Umbilical cord (tissue), 2 donors: ENCODE data around the gene RELT. TPM values are rescaled to one million over a fixed set of nuclear protein-coding genes. Genes with fewer than 3 reads are reported as not detected.

Experiments
- DNase-seq: peaks from one replicate; pipeline ENCODE4 v3.0.0-alpha.2; 2015; ENCODE audit warnings: low spot score
- total RNA-seq: library from RNA; depleted of rRNA; stranded (reverse); fragments of >200 nt; gene quantifications from one replicate; pipeline ENCODE4 v1.2.3, GENCODE V29; 2014; ENCODE audit warnings: low replicate concordance; ENCODE audit not compliant: insufficient read depth

RELT gene
- total RNA-seq = 8.4 TPM

- DNase-seq = peak; percentile 94
Measured at GRCh38 chr11:73376160-73376802, at the start of gene RELT. RELT (plus strand) TSS chr11:73376399; CDS start chr11:73389137, 12,738 bp downstream.

DNA sequence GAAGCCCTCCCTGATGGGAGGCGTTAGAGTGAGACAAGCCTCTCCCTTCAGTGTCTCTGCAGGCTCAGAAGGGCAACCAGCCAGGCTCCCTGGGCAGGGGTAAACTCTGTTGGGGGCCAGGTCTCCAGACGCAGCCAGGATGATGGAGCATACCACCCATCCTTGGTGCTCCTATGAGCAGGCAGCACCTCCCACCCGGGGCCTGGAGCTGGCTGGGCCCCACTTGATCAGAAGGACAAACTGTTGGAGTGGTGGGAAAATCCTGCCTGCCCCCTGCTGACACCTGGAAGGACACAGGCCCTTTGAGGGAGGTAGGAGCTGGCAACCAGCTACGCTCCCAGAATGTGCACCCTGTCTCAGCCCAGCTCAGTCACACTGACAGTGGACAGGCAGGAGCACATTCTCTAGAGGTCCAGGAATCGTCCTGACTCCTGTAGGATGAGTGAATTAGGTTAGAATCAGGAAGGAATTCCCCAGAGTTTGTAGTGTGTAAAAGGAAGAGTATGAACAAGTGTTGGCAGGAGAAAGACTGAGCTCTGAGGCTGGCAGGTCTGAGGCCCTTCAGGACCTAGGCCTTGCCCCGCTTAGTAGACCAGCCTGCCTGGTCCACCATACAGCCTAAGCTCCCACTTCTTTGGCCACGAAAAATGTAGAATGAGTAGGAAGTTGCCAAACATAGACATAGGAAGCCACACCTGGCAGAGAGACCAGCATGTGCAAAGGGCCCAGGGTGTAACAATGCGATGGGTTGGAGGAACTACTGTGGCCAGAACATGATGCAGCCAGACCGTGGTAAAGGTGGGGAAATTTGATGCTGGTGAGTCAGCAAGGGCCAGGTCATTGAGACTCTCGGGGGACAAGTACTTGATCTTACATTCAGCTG is 49.0 kb upstream of the RELT start:
- DNase-seq = no peak

DNA sequence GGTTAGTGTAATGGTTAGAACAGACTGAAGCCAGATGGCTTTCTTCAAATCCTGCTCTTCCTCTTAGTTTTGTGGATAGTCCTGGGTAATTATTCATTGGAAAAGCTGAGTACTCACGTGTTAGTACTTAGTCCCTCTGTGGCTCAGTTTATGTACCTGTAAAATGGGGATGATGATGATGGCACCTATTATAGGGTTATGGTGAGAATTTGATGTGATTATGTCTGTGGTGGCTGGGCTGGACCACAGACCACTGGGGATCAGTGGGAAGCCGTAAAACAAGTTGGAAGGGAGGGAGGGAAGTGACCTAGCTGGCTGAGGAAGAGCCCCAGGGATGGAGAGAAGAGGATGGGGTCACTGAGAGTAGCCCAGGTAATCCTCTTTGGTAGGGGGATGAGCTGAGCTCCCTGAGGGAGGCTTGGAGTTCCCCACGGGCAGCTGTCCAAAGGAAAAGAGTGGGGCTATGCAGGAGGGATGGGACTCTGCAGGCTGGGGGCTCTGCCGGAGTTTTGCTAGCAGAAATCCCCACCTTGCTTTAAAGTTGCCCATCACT is 48.3 kb upstream of the RELT start:
- DNase-seq = no peak

DNA sequence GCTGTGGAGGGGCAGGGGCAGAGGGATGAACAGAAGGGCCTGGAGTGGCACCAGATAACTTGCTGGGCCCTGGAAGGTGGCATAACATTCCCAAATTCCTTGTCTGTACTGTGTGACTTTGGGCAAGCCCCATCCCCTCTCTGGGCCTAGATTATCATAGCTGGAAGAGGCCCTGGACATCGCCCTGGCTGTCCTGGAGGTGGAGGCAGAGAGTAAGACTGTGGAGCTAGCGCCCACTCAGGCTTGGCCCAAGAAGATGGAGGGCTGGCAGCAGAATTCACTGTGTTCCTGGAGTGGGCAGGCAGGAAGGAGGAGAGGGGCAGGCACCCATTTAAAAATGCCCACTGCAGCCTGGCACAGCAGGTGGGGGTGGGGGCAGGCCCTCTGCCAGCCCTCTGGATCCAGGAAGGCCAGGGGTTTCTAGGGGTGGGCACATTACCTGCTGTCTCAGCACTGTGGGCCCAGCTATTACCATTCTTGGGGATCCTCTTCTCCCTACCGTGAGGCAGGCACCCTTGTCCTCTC is 45.6 kb upstream of the RELT start:
- no peak for DNase-seq

DNA sequence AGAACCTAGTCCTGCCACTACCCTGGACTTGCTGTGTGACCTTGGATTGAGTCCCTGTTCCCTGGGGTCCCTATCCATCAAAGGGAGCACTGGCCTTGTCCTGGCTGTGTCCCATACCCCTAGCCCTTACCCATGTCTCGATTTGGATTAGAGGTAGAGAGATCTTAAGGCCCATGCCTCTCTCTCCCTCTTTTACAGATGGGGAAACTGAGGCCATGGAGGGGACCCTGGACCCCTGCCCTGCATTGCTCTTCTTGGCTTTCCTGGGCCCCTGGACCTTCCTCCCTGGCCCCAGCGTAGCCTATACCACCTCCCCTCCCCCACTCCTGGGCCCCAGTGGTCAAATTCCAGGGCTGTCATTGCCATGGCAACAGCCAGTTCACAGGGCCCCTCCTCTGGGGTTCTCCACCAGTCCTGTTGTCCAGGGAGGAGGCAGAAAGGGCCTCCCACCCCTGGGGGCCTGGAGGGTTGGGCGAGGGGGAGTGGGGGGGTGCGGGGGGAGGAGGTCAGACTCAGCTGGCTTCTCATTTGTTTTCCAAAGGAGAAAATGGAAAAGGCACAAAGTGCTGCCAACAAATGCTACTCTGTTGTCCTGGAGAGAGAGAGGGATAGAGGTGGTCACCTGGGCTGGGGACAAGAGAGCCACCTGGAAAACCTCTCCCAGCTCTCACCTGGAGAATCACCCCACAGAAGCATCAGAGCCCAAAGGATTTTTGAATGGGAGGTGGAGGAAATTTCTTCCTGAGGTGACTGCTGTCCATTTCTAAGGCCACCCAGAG is 44.9 kb upstream of the RELT start:
- DNase-seq = peak; percentile 80

DNA sequence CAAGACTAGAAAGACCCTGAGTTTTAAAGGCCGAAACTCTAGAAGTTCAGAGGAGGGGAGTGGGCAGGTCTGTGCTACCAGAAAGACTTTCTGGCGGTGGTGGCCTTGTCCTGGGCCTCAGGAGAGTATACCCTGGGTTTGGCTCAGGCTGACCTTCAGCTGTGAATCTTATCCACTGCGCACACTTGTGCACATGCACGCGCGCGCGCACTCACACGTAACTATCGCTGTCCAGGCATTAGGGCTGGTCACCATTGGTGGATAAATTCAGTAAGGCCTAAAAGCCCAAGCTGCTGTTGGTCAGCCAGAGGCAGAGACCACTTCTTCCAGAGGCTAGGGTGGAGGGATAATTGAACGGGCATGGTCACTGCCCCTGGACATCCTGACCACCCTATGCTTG is 43.0 kb upstream of the RELT start:
- no peak for DNase-seq

DNA sequence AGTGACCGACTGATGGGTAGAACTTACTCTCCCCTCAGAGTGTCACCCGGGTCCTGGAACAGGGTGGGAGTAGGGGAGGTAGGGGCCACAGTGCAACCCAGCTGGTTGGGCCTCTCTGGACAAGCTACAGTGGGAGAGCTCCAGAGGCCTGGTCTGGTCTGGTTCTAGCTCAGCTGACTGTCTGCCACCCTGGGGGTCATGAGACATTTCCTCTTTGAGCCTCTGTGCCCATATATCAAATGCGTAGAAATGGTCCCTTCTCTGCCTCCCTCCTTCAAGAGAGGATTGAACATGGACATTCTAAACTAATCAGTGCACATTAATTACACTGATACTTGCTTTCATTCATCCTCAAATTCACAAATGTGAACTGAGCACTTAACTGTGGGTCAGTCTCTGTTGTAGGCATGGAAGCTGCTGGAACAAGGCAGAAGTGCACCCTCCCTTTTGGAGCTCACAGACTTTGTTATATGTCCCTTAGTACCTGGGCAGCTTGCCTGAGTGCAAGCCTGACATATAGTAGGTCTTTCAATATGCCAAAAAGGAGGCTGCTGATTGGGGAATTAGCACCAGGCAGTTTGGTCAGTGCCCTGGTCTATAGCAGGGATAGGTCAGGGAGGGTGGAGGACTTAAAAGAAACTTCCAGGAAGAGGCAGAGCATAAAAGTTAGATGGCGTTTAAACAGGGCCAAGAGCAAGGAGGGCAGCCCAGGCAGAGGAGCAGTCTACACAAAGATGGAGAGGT is 42.4 kb upstream of the RELT start:
- DNase-seq = no peak

DNA sequence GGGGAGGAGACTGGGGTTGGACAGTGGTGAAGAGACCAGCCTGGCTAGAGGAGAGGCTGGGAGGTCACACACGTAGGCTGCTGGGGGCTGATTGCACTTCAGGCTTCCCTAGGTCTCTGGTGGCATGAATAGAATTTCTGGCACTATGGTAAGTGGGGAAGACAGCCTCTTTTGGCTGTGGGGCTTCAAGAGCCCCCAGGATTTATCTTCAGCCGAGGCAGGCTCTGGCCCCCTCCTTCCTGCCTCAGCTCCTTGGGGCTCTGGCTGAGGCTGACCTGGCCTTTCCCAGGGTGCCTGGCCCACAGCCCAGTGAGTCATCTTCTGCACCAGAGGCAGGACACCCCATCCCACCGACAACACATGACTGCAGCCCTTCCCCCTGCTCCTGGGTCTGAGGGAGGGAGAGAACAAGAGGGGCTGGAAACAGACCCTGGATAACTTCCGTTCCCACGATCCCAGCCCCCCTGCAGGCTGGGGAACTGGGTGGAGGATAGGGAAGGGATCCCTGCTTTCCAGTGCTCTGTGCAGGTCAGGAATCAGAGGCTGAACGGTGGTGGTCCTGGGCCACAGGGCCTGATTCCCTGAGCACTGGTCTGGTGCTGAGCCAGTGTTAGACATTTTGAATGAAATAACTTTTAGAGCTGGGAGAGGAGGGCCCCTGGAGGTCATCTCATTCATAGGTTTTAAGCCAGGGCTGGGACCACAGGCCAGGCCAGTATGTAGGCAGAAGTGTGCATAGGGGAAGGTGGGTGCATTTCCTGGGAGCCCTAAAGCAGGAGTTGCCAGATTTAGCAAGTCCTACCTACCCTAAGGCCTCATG is 41.6 kb upstream of the RELT start:
- peak; percentile 85 for DNase-seq

DNA sequence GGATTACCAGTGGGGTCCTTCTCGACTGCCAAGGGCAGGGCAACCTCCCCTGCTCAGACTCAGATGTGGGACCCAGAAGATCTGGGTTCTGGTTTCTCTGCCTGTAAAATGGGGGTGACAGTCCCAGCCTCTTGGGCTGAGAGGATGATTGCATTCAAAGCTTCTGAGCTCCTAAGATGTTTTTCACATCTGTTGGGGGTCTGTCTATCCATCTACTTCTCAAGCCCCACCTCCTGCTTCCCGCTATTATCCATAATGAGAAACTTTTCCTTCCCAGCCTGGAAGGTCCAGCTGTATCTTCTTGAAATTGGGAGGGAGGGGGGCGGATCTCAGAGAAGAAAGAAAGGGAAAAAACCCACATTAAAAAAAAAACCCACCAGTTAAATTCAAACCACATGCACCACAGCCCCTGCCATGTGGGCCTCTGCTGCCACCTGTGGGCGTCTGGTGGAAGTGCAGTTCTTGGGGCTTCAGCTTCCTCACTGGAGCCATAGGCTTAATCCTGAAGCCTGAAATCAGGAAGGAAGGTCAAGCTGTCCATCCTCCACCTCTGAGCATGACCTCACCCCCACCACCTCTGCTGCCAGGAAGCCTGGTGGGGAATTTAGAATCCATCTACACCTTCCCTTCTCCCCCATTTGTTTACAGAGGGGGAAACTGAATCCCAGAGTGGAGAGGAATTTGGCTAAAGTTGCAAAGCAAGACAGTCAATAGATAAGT is 40.8 kb upstream of the RELT start:
- peak; percentile 92 for DNase-seq

GRCh38 chr11:73337846-73338245 is 38.4 kb upstream of the RELT start:
- DNase-seq = no peak

- DNase-seq = no peak
Measured at GRCh38 chr11:73338279-73338678, 37.9 kb upstream of the RELT start.

GRCh38 chr11:73340164-73340563 is 36.0 kb upstream of the RELT start:
- no peak for DNase-seq

DNA sequence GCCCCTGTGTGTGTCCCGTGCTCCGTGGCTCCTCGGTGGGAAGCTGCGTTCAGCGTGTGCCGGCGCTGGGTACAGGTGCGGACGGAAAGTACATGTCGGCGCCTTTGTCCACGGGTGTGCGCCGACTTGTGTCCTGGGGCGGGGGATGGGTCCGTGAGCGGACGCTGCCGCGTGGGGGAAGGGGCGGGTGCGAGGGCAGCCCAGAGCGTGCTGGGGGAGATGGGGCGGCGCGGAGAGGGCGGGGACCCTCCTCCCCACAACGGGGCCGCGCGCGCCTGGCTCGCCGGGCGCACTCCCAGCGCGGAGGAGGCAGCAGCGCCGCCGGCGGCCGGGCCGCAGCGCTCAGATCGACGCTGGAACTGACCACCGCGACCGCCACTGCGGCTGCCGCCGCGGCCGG is 33.6 kb upstream of the RELT start:
- no peak for DNase-seq

- no peak for DNase-seq
Measured at GRCh38 chr11:73343076-73343873, 32.9 kb upstream of the RELT start.

- no peak for DNase-seq
Measured at GRCh38 chr11:73344191-73344607, 32.0 kb upstream of the RELT start.

- DNase-seq = no peak
Measured at GRCh38 chr11:73345481-73346160, 30.6 kb upstream of the RELT start.

DNA sequence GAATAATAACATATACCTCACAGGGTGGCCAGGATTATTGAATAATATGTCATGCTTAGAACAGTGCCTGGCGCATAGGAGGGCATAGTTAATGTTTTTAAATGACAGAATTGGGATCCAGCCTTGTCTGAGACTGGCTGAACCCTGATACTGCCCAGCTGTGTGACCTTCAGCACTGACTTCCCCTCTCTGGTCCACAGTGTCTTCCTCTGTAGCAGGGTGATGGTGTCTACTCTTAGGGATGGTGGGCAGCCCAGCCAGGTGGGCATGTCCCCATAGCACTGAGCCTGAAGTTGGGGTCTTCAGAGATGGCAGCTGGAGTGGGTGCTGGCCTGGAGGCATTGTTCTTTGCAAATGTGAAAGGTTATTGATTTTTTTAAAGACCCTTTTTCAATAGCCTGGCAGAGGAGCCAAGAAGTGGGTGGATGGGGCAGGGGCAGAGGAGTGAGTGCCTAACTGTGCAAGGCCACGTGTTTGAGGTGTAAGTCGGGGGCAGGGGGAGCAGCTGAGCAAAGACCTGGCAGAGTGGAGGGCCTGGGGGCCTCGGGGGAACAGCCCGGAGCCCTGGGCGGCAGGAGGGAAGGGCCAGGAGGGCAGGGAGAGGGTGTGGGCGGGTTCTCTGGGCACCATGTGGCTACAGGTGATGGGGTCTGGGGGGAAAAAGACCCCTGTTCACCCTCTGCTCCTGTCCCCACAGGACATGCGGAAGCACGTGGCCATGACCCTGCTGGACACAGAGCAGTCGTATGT is 29.8 kb upstream of the RELT start:
- no peak for DNase-seq
